Parathyroid adenoma (tissue), 2 donors: ENCODE results near the gene ZNF606.

Experiments
- H2AFZ ChIP-seq: fragments of 300-600 bp; sonication (generic); one replicate; pipeline ENCODE4 v1.7.0; 2017; ENCODE audit warnings: antibody characterized with exemption, mild to moderate bottlenecking
- H3K27ac ChIP-seq: fragments of 300-600 bp; sonication (generic); one replicate; pipeline ENCODE4 v1.7.0; 2017
- H3K27me3 ChIP-seq: fragments of 300-600 bp; sonication (generic); one replicate; pipeline ENCODE4 v1.7.0; 2017; ENCODE audit warnings: low read length; ENCODE audit not compliant: control insufficient read depth, insufficient read depth
- H3K36me3 ChIP-seq: fragments of 300-600 bp; sonication (generic); one replicate; pipeline ENCODE4 v1.7.0; 2017; ENCODE audit warnings: low read length; ENCODE audit not compliant: control insufficient read depth, insufficient read depth
- H3K4me1 ChIP-seq: fragments of 300-600 bp; sonication (generic); one replicate; pipeline ENCODE4 v1.7.0; 2017; ENCODE audit warnings: control low read depth
- H3K4me2 ChIP-seq: fragments of 300-600 bp; sonication (generic); one replicate; pipeline ENCODE4 v1.7.0; 2017; ENCODE audit warnings: low read length
- H3K4me3 ChIP-seq: fragments of 300-600 bp; sonication (generic); one replicate; pipeline ENCODE4 v1.7.0; 2017; ENCODE audit warnings: low read depth, low read length
- H3K79me2 ChIP-seq: fragments of 300-600 bp; sonication (generic); one replicate; pipeline ENCODE4 v1.7.0; 2017; ENCODE audit warnings: control low read depth
- H3K9ac ChIP-seq: fragments of 300-600 bp; sonication (generic); one replicate; pipeline ENCODE4 v1.7.0; 2017; ENCODE audit warnings: mild to moderate bottlenecking
- H3K9me3 ChIP-seq: fragments of 300-600 bp; sonication (generic); one replicate; pipeline ENCODE4 v1.7.0; 2017; ENCODE audit warnings: low read length; ENCODE audit not compliant: control insufficient read depth
- TF ChIP-seq, protein P1 (sequence below): fragments of 300-600 bp; sonication (generic); IDR thresholded peaks from one replicate; pipeline ENCODE4 v1.7.0; 2017; ENCODE audit warnings: antibody characterized with exemption, mild to moderate bottlenecking
- donor health status: primary hyperparathyroidism.

The ZNF606 gene

DNA sequence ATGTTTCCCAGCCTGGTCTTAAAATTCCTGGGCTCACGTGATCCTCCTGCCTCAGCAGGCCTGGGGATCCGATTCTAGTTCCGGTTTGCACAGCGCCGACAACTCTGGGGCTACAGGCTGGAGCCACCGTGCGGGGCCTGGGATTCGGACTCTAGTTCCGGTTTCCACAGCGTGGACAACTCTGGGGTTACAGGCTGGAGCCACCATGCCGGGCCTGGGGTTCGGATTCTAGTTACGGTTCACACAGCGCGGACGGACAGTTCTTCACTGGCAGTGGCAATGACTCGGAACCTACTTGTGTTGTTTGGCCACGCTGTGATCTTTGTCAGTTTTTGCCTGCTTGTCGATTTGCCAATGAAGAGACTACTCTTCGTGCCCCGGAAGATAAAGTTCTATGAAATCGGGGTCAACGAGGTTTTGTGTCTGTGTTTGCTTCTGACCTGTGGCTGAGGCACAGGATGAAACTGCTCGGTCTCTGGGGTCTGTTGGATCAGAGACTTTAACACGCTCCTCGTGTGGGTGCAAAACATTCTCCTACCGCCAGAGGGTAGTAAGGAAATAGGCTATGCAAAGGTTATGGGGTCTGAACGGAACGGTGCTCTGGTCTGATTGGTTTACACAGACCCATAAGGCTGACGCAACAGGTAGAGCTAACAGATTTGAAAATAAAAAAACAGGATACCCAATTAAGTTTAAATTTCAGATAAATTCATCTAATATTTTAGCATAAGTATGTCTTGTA, 19.1 kb upstream of the ZNF606 start:
- H3K9me3 ChIP-seq = no peaks in the 10 kb centered on the region

DNA sequence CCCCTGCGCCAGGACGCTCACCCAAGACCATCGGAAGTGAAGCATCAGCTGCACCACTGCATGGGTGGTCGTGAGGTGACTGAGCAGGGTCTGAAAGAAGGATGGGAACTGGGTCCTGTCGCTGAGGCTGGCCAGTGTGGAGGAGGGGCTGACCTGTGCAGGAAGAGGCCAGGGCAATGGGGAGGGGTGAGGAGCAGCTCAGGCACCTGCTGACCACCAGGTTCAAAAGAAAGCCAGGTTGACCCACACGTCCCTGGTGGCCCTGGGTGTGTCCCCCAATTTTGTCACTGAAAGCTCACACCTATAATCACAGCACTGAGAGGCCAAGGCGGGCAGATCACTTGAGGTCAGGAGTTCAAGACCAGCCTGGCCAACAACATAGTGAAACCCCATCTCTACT, 17.5 kb upstream of the ZNF606 start:
- no peak overlapping the region for H2AFZ ChIP-seq
- H3K9ac ChIP-seq = no peak overlapping the region
- H3K79me2 ChIP-seq = no peaks in the 10 kb centered on the region
- H3K4me3 ChIP-seq = no peak overlapping the region
- H3K27me3 ChIP-seq = no peaks in the 10 kb centered on the region
- no peaks in the 10 kb centered on the region for H3K9me3 ChIP-seq
- TF ChIP-seq, protein P1, sequence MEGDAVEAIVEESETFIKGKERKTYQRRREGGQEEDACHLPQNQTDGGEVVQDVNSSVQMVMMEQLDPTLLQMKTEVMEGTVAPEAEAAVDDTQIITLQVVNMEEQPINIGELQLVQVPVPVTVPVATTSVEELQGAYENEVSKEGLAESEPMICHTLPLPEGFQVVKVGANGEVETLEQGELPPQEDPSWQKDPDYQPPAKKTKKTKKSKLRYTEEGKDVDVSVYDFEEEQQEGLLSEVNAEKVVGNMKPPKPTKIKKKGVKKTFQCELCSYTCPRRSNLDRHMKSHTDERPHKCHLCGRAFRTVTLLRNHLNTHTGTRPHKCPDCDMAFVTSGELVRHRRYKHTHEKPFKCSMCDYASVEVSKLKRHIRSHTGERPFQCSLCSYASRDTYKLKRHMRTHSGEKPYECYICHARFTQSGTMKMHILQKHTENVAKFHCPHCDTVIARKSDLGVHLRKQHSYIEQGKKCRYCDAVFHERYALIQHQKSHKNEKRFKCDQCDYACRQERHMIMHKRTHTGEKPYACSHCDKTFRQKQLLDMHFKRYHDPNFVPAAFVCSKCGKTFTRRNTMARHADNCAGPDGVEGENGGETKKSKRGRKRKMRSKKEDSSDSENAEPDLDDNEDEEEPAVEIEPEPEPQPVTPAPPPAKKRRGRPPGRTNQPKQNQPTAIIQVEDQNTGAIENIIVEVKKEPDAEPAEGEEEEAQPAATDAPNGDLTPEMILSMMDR = no peak
- H3K27ac ChIP-seq = no peak overlapping the region
- no peak overlapping the region for H3K4me2 ChIP-seq
- no peaks in the 10 kb centered on the region for H3K36me3 ChIP-seq
- no peaks in the 10 kb centered on the region for H3K4me1 ChIP-seq

More for the DNA sequence above, 19.1 kb upstream of the ZNF606 start:
- H3K79me2 ChIP-seq = no peaks in the 10 kb centered on the region
- H3K36me3 ChIP-seq = no peaks in the 10 kb centered on the region
- peak overlapping the region; percentile 31 for H3K4me2 ChIP-seq
- peak overlapping the region; percentile 35 for H2AFZ ChIP-seq
- H3K27me3 ChIP-seq = no peaks in the 10 kb centered on the region
- H3K4me1 ChIP-seq = no peaks in the 10 kb centered on the region
- H3K4me3 ChIP-seq = no peak overlapping the region
- no peak overlapping the region for H3K9ac ChIP-seq
- TF ChIP-seq, protein P1 = peak; percentile 64
- no peak overlapping the region for H3K27ac ChIP-seq

DNA sequence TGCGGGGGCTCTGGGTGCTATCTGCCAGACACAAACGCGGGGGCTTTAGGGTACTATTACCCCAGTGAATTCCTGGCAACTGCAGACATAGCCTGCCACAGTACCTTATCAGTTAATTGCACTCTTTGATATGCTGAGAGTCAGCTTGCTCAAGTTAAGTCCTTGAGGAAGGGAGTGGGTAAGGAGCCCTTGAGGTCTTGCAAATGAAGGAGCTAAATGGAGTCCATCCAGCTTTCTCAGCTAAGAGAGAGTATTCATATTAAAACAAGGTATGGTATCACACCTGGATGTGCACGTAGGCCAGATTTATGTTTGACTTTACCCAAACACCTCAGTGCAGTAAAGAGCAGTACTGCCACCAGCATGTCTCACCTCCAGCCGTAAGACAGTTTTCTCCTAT, 11.5 kb upstream of the ZNF606 start:
- no peaks in the 10 kb centered on the region for H3K36me3 ChIP-seq
- no peaks in the 10 kb centered on the region for H3K9me3 ChIP-seq
- no peak overlapping the region for H3K27ac ChIP-seq
- H3K4me2 ChIP-seq = no peak overlapping the region
- no peak overlapping the region for H3K9ac ChIP-seq
- no peak overlapping the region for H2AFZ ChIP-seq
- H3K4me3 ChIP-seq = no peak overlapping the region
- no peaks in the 10 kb centered on the region for H3K27me3 ChIP-seq
- no peaks in the 10 kb centered on the region for H3K4me1 ChIP-seq
- H3K79me2 ChIP-seq = no peaks in the 10 kb centered on the region
- TF ChIP-seq, protein P1 = no peak

DNA sequence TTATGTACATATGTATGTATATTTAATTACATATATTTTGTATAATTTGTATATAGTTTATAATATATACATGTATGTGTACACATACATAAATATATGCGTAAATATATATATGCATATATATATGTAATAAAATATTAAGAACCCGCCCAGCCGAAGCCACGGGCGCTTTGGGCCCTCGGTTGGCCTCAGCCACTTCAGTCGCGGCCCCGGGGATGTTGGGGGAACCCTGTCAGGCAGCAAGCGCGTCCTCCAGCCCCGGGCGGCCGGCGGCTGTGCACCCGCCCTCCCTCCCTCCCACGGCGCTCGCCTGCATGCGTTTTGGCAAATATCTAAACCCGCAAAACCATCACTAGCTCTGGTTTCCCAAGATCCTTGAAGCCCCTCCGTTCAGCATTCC, 7.9 kb upstream of the ZNF606 start:
- Histone ChIP-seq H3K27ac (no peak overlapping the region), H3K4me1 (no peaks in the 10 kb centered on the region), H3K36me3 (no peaks in the 10 kb centered on the region), H3K9ac (no peak overlapping the region), H2AFZ (no peak overlapping the region), H3K27me3 (no peaks in the 10 kb centered on the region), H3K4me2 (no peak overlapping the region), H3K9me3 (no peaks in the 10 kb centered on the region), H3K4me3 (no peak overlapping the region), H3K79me2 (no peaks in the 10 kb centered on the region)
- TF ChIP-seq, protein P1 = no peak
